ENCODE data around the gene IGF2R.

DNA sequence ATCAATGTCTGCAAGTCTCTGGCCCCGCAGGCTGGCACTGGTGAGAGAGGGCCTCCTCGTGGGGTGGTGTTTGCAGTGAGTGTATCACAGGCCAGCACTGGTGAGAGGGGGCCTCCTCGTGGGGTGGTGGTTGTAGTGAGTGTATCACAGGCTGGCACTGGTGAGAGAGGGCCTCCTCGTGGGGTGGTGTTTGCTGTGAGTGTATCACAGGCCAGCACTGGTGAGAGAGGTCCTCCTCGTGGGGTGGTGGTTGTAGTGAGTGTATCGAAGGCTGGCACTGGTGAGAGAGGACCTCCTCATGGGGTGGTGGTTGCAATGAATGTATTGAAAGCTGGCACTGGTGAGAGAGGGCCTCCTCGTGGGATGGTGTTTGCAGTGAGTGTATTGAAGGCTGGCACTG, 99.5 kb downstream of the IGF2R start:
- TF ChIP-seq NFYB (CRISPR knock-in tag; conservative IDR thresholded peaks at IDR 0.05; ENCODE audit: low read depth) (no peak), CBFB (CRISPR knock-in tag; IDR thresholded peaks at IDR 0.05; ENCODE audit: low read depth) (no peak), MYBL2 (CRISPR knock-in tag; IDR thresholded peaks at IDR 0.05) (no peak), ATF1 (CRISPR knock-in tag; IDR thresholded peaks at IDR 0.05) (no peak), FOXP1 (CRISPR knock-in tag; IDR thresholded peaks at IDR 0.05; ENCODE audit: borderline replicate concordance) (no peak)
- TF ChIP-seq, protein P1, sequence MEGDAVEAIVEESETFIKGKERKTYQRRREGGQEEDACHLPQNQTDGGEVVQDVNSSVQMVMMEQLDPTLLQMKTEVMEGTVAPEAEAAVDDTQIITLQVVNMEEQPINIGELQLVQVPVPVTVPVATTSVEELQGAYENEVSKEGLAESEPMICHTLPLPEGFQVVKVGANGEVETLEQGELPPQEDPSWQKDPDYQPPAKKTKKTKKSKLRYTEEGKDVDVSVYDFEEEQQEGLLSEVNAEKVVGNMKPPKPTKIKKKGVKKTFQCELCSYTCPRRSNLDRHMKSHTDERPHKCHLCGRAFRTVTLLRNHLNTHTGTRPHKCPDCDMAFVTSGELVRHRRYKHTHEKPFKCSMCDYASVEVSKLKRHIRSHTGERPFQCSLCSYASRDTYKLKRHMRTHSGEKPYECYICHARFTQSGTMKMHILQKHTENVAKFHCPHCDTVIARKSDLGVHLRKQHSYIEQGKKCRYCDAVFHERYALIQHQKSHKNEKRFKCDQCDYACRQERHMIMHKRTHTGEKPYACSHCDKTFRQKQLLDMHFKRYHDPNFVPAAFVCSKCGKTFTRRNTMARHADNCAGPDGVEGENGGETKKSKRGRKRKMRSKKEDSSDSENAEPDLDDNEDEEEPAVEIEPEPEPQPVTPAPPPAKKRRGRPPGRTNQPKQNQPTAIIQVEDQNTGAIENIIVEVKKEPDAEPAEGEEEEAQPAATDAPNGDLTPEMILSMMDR (IDR thresholded peaks at IDR 0.05): no peak
- TF ChIP-seq, protein P2, sequence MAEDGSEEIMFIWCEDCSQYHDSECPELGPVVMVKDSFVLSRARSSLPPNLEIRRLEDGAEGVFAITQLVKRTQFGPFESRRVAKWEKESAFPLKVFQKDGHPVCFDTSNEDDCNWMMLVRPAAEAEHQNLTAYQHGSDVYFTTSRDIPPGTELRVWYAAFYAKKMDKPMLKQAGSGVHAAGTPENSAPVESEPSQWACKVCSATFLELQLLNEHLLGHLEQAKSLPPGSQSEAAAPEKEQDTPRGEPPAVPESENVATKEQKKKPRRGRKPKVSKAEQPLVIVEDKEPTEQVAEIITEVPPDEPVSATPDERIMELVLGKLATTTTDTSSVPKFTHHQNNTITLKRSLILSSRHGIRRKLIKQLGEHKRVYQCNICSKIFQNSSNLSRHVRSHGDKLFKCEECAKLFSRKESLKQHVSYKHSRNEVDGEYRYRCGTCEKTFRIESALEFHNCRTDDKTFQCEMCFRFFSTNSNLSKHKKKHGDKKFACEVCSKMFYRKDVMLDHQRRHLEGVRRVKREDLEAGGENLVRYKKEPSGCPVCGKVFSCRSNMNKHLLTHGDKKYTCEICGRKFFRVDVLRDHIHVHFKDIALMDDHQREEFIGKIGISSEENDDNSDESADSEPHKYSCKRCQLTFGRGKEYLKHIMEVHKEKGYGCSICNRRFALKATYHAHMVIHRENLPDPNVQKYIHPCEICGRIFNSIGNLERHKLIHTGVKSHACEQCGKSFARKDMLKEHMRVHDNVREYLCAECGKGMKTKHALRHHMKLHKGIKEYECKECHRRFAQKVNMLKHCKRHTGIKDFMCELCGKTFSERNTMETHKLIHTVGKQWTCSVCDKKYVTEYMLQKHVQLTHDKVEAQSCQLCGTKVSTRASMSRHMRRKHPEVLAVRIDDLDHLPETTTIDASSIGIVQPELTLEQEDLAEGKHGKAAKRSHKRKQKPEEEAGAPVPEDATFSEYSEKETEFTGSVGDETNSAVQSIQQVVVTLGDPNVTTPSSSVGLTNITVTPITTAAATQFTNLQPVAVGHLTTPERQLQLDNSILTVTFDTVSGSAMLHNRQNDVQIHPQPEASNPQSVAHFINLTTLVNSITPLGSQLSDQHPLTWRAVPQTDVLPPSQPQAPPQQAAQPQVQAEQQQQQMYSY (CRISPR knock-in tag; IDR thresholded peaks at IDR 0.05): no peak
- TF ChIP-seq, protein P3, sequence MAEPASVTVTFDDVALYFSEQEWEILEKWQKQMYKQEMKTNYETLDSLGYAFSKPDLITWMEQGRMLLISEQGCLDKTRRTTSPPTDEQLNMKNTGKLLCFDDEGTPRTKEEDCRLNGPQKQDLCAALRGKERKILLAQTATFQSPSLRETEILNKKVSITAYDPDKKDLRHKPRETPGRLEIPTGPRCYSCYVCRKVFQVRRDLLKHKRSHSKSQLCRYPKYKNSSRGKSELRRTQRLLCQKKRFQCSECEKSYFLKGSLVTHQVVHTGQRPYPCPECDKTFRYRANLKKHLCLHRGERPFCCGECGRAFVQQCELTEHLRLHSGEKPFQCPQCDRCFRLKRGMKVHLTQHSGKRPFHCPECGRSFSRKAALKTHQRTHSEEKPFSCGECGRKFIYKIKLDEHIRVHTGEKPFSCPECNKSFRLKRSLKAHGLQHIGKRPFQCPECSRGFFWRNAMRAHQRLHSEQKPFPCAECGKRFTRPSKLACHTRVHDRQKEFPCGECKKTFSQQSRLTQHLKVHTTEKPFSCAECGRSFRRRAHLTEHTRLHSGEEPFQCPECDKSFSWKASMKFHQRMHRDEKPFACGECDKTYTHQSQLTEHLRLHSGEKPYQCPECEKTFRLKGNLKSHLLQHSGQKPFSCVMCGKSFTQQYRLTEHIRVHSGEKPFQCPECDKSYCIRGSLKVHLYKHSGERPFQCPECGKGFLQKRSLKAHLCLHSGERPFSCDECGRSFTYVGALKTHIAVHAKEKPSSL (CRISPR knock-in tag; conservative IDR thresholded peaks at IDR 0.05): no peak
- TF ChIP-seq, protein P4, sequence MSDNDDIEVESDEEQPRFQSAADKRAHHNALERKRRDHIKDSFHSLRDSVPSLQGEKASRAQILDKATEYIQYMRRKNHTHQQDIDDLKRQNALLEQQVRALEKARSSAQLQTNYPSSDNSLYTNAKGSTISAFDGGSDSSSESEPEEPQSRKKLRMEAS (CRISPR knock-in tag; IDR thresholded peaks at IDR 0.05): no peak
- TF ChIP-seq, protein P5, sequence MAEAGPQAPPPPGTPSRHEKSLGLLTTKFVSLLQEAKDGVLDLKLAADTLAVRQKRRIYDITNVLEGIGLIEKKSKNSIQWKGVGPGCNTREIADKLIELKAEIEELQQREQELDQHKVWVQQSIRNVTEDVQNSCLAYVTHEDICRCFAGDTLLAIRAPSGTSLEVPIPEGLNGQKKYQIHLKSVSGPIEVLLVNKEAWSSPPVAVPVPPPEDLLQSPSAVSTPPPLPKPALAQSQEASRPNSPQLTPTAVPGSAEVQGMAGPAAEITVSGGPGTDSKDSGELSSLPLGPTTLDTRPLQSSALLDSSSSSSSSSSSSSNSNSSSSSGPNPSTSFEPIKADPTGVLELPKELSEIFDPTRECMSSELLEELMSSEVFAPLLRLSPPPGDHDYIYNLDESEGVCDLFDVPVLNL (CRISPR knock-in tag; IDR thresholded peaks at IDR 0.05; ENCODE audit: borderline replicate concordance, low read depth): no peak
- TF ChIP-seq, protein P6, sequence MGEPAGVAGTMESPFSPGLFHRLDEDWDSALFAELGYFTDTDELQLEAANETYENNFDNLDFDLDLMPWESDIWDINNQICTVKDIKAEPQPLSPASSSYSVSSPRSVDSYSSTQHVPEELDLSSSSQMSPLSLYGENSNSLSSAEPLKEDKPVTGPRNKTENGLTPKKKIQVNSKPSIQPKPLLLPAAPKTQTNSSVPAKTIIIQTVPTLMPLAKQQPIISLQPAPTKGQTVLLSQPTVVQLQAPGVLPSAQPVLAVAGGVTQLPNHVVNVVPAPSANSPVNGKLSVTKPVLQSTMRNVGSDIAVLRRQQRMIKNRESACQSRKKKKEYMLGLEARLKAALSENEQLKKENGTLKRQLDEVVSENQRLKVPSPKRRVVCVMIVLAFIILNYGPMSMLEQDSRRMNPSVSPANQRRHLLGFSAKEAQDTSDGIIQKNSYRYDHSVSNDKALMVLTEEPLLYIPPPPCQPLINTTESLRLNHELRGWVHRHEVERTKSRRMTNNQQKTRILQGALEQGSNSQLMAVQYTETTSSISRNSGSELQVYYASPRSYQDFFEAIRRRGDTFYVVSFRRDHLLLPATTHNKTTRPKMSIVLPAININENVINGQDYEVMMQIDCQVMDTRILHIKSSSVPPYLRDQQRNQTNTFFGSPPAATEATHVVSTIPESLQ (CRISPR knock-in tag; IDR thresholded peaks at IDR 0.05): no peak
- TF ChIP-seq, protein P7, sequence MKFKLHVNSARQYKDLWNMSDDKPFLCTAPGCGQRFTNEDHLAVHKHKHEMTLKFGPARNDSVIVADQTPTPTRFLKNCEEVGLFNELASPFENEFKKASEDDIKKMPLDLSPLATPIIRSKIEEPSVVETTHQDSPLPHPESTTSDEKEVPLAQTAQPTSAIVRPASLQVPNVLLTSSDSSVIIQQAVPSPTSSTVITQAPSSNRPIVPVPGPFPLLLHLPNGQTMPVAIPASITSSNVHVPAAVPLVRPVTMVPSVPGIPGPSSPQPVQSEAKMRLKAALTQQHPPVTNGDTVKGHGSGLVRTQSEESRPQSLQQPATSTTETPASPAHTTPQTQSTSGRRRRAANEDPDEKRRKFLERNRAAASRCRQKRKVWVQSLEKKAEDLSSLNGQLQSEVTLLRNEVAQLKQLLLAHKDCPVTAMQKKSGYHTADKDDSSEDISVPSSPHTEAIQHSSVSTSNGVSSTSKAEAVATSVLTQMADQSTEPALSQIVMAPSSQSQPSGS (CRISPR knock-in tag; IDR thresholded peaks at IDR 0.05; ENCODE audit: borderline replicate concordance, low read depth): no peak
